Ishikawa (cell line): ENCODE measurements around the gene KLHL11.

Experiments
- CREB1 ChIP-seq: IDR thresholded peaks from 2 replicates; pipeline ENCODE4 v1.6.1; 2012; ENCODE audit warnings: low read depth
- EGR1 ChIP-seq: IDR thresholded peaks from 2 replicates; pipeline ENCODE4 v1.6.1; 2012
- EP300 ChIP-seq: IDR thresholded peaks from 2 replicates; pipeline ENCODE4 v1.6.1; 2012; ENCODE audit warnings: borderline replicate concordance
- NFIC ChIP-seq: IDR thresholded peaks from 2 replicates; pipeline ENCODE4 v1.6.1; 2012
- RAD21 ChIP-seq: IDR thresholded peaks from 2 replicates; pipeline ENCODE4 v1.6.1; 2012; ENCODE audit warnings: low read depth
- TEAD4 ChIP-seq: IDR thresholded peaks from 2 replicates; pipeline ENCODE4 v1.6.1; 2012
- USF1 ChIP-seq: IDR thresholded peaks from 2 replicates; pipeline ENCODE4 v1.6.1; 2012
- YY1 ChIP-seq: IDR thresholded peaks from 2 replicates; pipeline ENCODE4 v1.6.1; 2012; ENCODE audit warnings: low read depth
- ZBTB7A ChIP-seq: IDR thresholded peaks from 2 replicates; pipeline ENCODE4 v1.6.1; 2012; ENCODE audit warnings: low read depth
- TF ChIP-seq, protein P1 (sequence below): IDR thresholded peaks from 2 replicates; pipeline ENCODE4 v1.6.1; 2012; ENCODE audit warnings: low read depth, mild to moderate bottlenecking
- TF ChIP-seq, protein P2 (sequence below): IDR thresholded peaks from 2 replicates; pipeline ENCODE4 v1.6.1; 2012

DNA sequence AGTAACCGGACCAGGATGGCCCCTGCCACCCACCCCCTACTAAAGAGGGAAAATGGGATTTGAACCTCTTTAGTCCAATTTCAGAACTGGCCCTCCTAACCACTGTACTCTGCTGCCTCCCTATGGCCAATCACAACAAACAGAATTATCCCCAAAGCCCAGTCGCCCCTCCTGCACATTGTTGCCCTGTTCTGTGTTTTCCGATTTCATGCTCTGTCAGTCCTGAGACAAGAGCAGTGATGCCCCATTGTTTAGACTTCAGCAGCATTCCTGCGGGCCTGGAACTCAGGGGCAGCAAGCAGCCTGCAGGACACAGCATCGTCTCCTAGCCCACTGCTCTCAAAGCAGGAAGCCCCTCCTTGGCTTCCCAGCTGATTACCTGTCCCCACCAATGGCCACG lies 20.5 kb upstream of the KLHL11 start:
- TF ChIP-seq NFIC = no peak
- TF ChIP-seq RAD21 = peak; percentile 34; the same call in 1 of the 2 replicates
- TF ChIP-seq, protein P1, sequence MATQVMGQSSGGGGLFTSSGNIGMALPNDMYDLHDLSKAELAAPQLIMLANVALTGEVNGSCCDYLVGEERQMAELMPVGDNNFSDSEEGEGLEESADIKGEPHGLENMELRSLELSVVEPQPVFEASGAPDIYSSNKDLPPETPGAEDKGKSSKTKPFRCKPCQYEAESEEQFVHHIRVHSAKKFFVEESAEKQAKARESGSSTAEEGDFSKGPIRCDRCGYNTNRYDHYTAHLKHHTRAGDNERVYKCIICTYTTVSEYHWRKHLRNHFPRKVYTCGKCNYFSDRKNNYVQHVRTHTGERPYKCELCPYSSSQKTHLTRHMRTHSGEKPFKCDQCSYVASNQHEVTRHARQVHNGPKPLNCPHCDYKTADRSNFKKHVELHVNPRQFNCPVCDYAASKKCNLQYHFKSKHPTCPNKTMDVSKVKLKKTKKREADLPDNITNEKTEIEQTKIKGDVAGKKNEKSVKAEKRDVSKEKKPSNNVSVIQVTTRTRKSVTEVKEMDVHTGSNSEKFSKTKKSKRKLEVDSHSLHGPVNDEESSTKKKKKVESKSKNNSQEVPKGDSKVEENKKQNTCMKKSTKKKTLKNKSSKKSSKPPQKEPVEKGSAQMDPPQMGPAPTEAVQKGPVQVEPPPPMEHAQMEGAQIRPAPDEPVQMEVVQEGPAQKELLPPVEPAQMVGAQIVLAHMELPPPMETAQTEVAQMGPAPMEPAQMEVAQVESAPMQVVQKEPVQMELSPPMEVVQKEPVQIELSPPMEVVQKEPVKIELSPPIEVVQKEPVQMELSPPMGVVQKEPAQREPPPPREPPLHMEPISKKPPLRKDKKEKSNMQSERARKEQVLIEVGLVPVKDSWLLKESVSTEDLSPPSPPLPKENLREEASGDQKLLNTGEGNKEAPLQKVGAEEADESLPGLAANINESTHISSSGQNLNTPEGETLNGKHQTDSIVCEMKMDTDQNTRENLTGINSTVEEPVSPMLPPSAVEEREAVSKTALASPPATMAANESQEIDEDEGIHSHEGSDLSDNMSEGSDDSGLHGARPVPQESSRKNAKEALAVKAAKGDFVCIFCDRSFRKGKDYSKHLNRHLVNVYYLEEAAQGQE = no peak
- no peak for TF ChIP-seq EP300
- TF ChIP-seq, protein P2, sequence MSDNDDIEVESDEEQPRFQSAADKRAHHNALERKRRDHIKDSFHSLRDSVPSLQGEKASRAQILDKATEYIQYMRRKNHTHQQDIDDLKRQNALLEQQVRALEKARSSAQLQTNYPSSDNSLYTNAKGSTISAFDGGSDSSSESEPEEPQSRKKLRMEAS = no peak
- TF ChIP-seq USF1 = no peak
- no peak for TF ChIP-seq EGR1
- no peak for TF ChIP-seq TEAD4
- no peak for TF ChIP-seq CREB1
- no peak for TF ChIP-seq ZBTB7A
- no peak for TF ChIP-seq YY1
